ENCODE data around the gene OSBP. TPM values are rescaled to one million over a fixed set of nuclear protein-coding genes. Genes with fewer than 3 reads are reported as not detected.

The OSBP gene
- polyA plus RNA-seq, 1 donor from 2014 or later, result 24.4 TPM

GRCh38 chr11:59654893-59655292, 39.3 kb upstream of the OSBP start:
- Histone ChIP-seq H2AFZ (ENCODE audit: low read depth, low read length) (no peak overlapping the region), H3K27ac (ENCODE audit: low read length) (no peak overlapping the region), H3K36me3 (ENCODE audit: insufficient read depth, low read length) (peaks cover 13% of the 10 kb centered on the region), H3F3A (ENCODE audit: insufficient read depth, low read length, poor library complexity, severe bottlenecking) (no peaks in the 10 kb centered on the region), H3K4me3 (ENCODE audit: low read length) (no peak overlapping the region), H3K9me3 (ENCODE audit: low read length) (no peaks in the 10 kb centered on the region), H3K79me2 (replicated peaks; ENCODE audit: insufficient read depth, low read length) (no peaks in the 10 kb centered on the region), H3K27me3 (ENCODE audit: insufficient read depth, low read depth, low read length) (no peaks in the 10 kb centered on the region), H3K9ac (ENCODE audit: low read length) (no peak overlapping the region), H3K9me2 (ENCODE audit: insufficient read depth, low read length) (no peaks in the 10 kb centered on the region), H4K20me1 (ENCODE audit: insufficient read depth) (no peaks in the 10 kb centered on the region), H3K4me2 (ENCODE audit: low read length) (no peak overlapping the region)
- TF ChIP-seq TAF1 (IDR thresholded peaks at IDR 0.05; ENCODE audit: low read depth) (no peak), POLR2AphosphoS5 (IDR thresholded peaks at IDR 0.05) (no peak), RAD21 (conservative IDR thresholded peaks at IDR 0.05) (no peak), MXI1 (conservative IDR thresholded peaks at IDR 0.05; ENCODE audit: poor library complexity, severe bottlenecking) (no peak), SMC3 (conservative IDR thresholded peaks at IDR 0.05; ENCODE audit: poor library complexity) (no peak), EP300 (conservative IDR thresholded peaks at IDR 0.05; ENCODE audit: poor library complexity, severe bottlenecking) (no peak), EZH2 (IDR thresholded peaks at IDR 0.05; ENCODE audit: borderline replicate concordance, insufficient read depth, low read length, poor library complexity, severe bottlenecking) (no peak)
- TF ChIP-seq, protein P1, sequence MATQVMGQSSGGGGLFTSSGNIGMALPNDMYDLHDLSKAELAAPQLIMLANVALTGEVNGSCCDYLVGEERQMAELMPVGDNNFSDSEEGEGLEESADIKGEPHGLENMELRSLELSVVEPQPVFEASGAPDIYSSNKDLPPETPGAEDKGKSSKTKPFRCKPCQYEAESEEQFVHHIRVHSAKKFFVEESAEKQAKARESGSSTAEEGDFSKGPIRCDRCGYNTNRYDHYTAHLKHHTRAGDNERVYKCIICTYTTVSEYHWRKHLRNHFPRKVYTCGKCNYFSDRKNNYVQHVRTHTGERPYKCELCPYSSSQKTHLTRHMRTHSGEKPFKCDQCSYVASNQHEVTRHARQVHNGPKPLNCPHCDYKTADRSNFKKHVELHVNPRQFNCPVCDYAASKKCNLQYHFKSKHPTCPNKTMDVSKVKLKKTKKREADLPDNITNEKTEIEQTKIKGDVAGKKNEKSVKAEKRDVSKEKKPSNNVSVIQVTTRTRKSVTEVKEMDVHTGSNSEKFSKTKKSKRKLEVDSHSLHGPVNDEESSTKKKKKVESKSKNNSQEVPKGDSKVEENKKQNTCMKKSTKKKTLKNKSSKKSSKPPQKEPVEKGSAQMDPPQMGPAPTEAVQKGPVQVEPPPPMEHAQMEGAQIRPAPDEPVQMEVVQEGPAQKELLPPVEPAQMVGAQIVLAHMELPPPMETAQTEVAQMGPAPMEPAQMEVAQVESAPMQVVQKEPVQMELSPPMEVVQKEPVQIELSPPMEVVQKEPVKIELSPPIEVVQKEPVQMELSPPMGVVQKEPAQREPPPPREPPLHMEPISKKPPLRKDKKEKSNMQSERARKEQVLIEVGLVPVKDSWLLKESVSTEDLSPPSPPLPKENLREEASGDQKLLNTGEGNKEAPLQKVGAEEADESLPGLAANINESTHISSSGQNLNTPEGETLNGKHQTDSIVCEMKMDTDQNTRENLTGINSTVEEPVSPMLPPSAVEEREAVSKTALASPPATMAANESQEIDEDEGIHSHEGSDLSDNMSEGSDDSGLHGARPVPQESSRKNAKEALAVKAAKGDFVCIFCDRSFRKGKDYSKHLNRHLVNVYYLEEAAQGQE (IDR thresholded peaks at IDR 0.05; ENCODE audit: borderline replicate concordance), result no peak
- TF ChIP-seq, protein P2, sequence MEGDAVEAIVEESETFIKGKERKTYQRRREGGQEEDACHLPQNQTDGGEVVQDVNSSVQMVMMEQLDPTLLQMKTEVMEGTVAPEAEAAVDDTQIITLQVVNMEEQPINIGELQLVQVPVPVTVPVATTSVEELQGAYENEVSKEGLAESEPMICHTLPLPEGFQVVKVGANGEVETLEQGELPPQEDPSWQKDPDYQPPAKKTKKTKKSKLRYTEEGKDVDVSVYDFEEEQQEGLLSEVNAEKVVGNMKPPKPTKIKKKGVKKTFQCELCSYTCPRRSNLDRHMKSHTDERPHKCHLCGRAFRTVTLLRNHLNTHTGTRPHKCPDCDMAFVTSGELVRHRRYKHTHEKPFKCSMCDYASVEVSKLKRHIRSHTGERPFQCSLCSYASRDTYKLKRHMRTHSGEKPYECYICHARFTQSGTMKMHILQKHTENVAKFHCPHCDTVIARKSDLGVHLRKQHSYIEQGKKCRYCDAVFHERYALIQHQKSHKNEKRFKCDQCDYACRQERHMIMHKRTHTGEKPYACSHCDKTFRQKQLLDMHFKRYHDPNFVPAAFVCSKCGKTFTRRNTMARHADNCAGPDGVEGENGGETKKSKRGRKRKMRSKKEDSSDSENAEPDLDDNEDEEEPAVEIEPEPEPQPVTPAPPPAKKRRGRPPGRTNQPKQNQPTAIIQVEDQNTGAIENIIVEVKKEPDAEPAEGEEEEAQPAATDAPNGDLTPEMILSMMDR (IDR thresholded peaks at IDR 0.05; ENCODE audit: poor library complexity, severe bottlenecking), result no peak

GRCh38 chr11:59647245-59647980, 31.8 kb upstream of the OSBP start:
- H3K79me2 ChIP-seq (replicated peaks; ENCODE audit: insufficient read depth, low read length), result no peaks in the 10 kb centered on the region
- no peaks in the 10 kb centered on the region for H3K9me3 ChIP-seq (ENCODE audit: low read length)
- no peak overlapping the region for H3K4me2 ChIP-seq (ENCODE audit: low read length)
- no peaks in the 10 kb centered on the region for H4K20me1 ChIP-seq (ENCODE audit: insufficient read depth)
- no peak overlapping the region for H3K9ac ChIP-seq (ENCODE audit: low read length)
- no peak for TF ChIP-seq MXI1 (conservative IDR thresholded peaks at IDR 0.05; ENCODE audit: poor library complexity, severe bottlenecking)
- H3K36me3 ChIP-seq (ENCODE audit: insufficient read depth, low read length), result peaks cover 18% of the 10 kb centered on the region
- H3K9me2 ChIP-seq (ENCODE audit: insufficient read depth, low read length), result no peaks in the 10 kb centered on the region
- no peak overlapping the region for H3K27ac ChIP-seq (ENCODE audit: low read length)
- no peaks in the 10 kb centered on the region for H3F3A ChIP-seq (ENCODE audit: insufficient read depth, low read length, poor library complexity, severe bottlenecking)
- no peaks in the 10 kb centered on the region for H3K27me3 ChIP-seq (ENCODE audit: insufficient read depth, low read depth, low read length)
- no peak overlapping the region for H3K4me3 ChIP-seq (ENCODE audit: low read length)
- H2AFZ ChIP-seq (ENCODE audit: low read depth, low read length), result no peak overlapping the region
